Activated T-cell treated with anti-CD3 and anti-CD28 coated beads, Interleukin-2, amount 50 U/mL, for 4 hours (primary cell): ENCODE data around the gene PHTF2. TPM values are rescaled to one million over a fixed set of nuclear protein-coding genes. Genes with fewer than 3 reads are reported as not detected.
"Not testable (repeated sequence)": the region's sequence is repeated elsewhere in the genome, so short reads cannot be mapped to it uniquely, and the experiment has no call there.

Experiments
- ATAC-seq, 2 donors: fragments of 200-7000 bp; cut with Tn5 transposase; one replicate each; pipeline ENCODE4 v1.10.0; 2021
- DNase-seq: peaks from one replicate; pipeline ENCODE4 v3.0.0-alpha.2; 2020
- H3K27me3 Mint-ChIP-seq: one replicate; pipeline ENCODE4 v1.8.0; 2021; ENCODE audit warnings: low read depth, mixed read lengths
- H3K36me3 Mint-ChIP-seq: one replicate; pipeline ENCODE4 v1.8.0; 2022; ENCODE audit warnings: mixed read lengths; ENCODE audit not compliant: insufficient read depth
- H3K4me1 Mint-ChIP-seq: one replicate; pipeline ENCODE4 v1.8.0; 2021; ENCODE audit warnings: low read depth, mixed read lengths
- H3K4me3 Mint-ChIP-seq: one replicate; pipeline ENCODE4 v1.8.0; 2021; ENCODE audit warnings: mild to moderate bottlenecking, moderate library complexity, mixed read lengths
- H3K9me3 Mint-ChIP-seq: one replicate; pipeline ENCODE4 v1.8.0; 2021; ENCODE audit warnings: mixed read lengths
- total RNA-seq, 3 donors: library from RNA; stranded (reverse); gene quantifications; one replicate each; pipeline ENCODE4 v1.2.1, GENCODE V29; 2021

Gene PHTF2
- total RNA-seq, 3 donors from 2014 or later: 22.3 to 27.1 (median 24.8) TPM

- ATAC-seq (no peak), DNase-seq (no peak)
- Mint-ChIP-seq H3K4me3 (no peak overlapping the region), H3K4me1 (peaks cover 41% of the 10 kb centered on the region), H3K27me3 (no peaks in the 10 kb centered on the region), H3K9me3 (no peaks in the 10 kb centered on the region), H3K36me3 (peaks cover 8% of the 10 kb centered on the region)
Measured at GRCh38 chr7:77862691-77863090, 64.1 kb downstream of the PHTF2 start.

GRCh38 chr7:77863860-77864259 is 65.3 kb downstream of the PHTF2 start:
- Mint-ChIP-seq H3K27me3 (no peaks in the 10 kb centered on the region), H3K36me3 (peaks cover 8% of the 10 kb centered on the region), H3K9me3 (no peaks in the 10 kb centered on the region), H3K4me1 (peaks cover 32% of the 10 kb centered on the region), H3K4me3 (no peak overlapping the region)
- ATAC-seq: no peak
- no peak for DNase-seq

DNA sequence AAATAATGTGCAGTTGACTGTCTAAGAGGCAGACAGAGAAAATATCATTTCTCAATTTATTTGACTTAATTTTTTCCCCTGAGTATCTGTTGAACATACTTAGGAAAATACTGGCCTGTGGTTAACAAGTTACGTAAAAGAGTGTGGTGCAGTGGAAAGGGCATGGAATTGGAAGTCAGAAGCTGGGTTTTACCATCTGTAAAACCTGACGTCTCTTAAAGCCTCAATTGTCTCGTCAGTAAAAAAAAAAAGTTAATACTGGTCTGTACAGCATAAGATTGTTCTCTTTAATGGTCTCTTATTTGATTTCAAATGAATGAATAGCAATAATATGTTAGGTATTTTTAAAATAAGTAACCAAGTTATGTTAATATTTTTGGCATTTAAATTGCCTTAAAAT is 67.8 kb downstream of the PHTF2 start:
- H3K9me3 Mint-ChIP-seq: peaks cover 8% of the 10 kb centered on the region
- DNase-seq (no peak), ATAC-seq (no peak)
- no peak overlapping the region for H3K4me3 Mint-ChIP-seq
- H3K36me3 Mint-ChIP-seq: peaks cover 15% of the 10 kb centered on the region
- H3K27me3 Mint-ChIP-seq: no peaks in the 10 kb centered on the region
- peaks cover 34% of the 10 kb centered on the region for H3K4me1 Mint-ChIP-seq

DNA sequence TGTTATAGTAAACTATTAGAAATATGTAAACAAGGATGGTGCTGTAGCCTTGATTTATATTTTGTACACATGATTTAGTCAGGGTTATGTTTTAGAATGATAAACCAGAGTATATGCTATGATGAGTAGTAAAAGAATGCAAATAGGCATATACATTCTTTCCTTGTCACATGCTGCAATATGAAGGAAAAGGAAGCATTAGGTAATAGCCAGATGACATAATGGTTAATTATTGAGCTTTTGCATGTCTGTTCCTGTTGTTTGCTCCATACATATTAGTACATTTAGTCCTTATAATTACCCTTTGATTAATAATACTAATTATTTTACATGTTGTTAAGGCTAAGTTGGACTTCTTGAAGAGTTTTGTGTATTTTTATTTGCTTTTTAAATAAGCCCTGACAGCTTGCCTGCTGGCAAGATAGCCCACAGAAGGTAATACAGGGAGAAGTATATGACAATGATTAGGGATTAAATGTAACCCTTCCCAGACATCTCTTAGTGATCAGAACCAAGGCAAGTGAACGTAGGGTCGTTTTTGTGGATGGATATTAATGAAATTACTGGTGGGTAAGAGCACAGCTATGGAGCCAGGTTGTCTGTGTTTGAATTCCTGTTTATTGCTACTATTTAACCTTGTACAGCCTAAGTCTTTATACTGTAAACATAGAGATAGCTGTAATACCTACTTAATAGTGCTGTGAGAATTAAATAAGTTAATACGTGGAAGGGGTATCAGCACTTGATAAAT is 68.4 kb downstream of the PHTF2 start:
- DNase-seq: no peak
- H3K9me3 Mint-ChIP-seq: peaks cover 8% of the 10 kb centered on the region
- no peaks in the 10 kb centered on the region for H3K27me3 Mint-ChIP-seq
- peaks cover 33% of the 10 kb centered on the region for H3K4me1 Mint-ChIP-seq
- ATAC-seq: no peak
- peaks cover 14% of the 10 kb centered on the region for H3K36me3 Mint-ChIP-seq
- H3K4me3 Mint-ChIP-seq: no peak overlapping the region

GRCh38 chr7:77867537-77867865 is 68.9 kb downstream of the PHTF2 start:
- H3K4me3 Mint-ChIP-seq: no peak overlapping the region
- peaks cover 8% of the 10 kb centered on the region for H3K9me3 Mint-ChIP-seq
- H3K36me3 Mint-ChIP-seq: peaks cover 14% of the 10 kb centered on the region

GRCh38 chr7:77872256-77872655 is 73.7 kb downstream of the PHTF2 start:
- peaks cover 27% of the 10 kb centered on the region for H3K4me1 Mint-ChIP-seq
- not testable (repeated sequence) for H3K27me3 Mint-ChIP-seq, H3K4me3 Mint-ChIP-seq, H3K9me3 Mint-ChIP-seq, DNase-seq, ATAC-seq
- H3K36me3 Mint-ChIP-seq: peaks cover 15% of the 10 kb centered on the region

More at GRCh38 chr7:77867537-77867865, 68.9 kb downstream of the PHTF2 start:
- no peaks in the 10 kb centered on the region for H3K27me3 Mint-ChIP-seq
- no peak for DNase-seq
- peaks cover 35% of the 10 kb centered on the region for H3K4me1 Mint-ChIP-seq
- no peak for ATAC-seq

GRCh38 chr7:77873416-77874327 is 75.1 kb downstream of the PHTF2 start:
- not testable (repeated sequence) for H3K27me3 Mint-ChIP-seq, ATAC-seq, DNase-seq, H3K9me3 Mint-ChIP-seq, H3K4me3 Mint-ChIP-seq
- peaks cover 22% of the 10 kb centered on the region for H3K36me3 Mint-ChIP-seq
- H3K4me1 Mint-ChIP-seq: peaks cover 30% of the 10 kb centered on the region

GRCh38 chr7:77877791-77878190 is 79.2 kb downstream of the PHTF2 start:
- Mint-ChIP-seq H3K4me3 (no peak overlapping the region), H3K9me3 (no peaks in the 10 kb centered on the region), H3K4me1 (peaks cover 36% of the 10 kb centered on the region), H3K27me3 (no peaks in the 10 kb centered on the region), H3K36me3 (peaks cover 33% of the 10 kb centered on the region)
- ATAC-seq (no peak), DNase-seq (no peak)

DNA sequence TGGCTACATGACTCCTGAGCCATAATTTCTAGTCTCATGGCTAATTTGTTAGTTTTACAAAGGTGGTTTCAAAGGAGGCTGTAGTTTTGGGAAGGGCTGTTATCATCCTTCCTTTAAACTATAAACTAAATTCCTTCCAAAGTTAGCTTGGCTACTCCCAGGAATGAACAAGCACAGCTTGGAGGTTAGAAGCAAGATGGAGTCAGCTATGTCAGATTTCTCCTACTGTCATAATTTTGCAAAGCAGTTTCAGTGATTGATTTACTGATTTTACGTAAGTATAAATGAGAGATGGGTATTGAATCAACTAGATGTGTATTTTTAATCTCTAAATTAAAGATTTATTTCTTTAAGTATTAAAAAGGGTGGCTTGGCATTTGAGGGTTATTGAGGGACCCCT is 79.9 kb downstream of the PHTF2 start:
- no peak overlapping the region for H3K4me3 Mint-ChIP-seq
- H3K27me3 Mint-ChIP-seq: no peaks in the 10 kb centered on the region

GRCh38 chr7:77879272-77879671 is 80.7 kb downstream of the PHTF2 start:
- peaks cover 42% of the 10 kb centered on the region for H3K4me1 Mint-ChIP-seq
- ATAC-seq (no peak), DNase-seq (no peak)

More for the DNA sequence above, 79.9 kb downstream of the PHTF2 start:
- H3K4me1 Mint-ChIP-seq: peaks cover 39% of the 10 kb centered on the region
- no peak for ATAC-seq
- peaks cover 33% of the 10 kb centered on the region for H3K36me3 Mint-ChIP-seq
- H3K9me3 Mint-ChIP-seq: no peaks in the 10 kb centered on the region
- DNase-seq: no peak

GRCh38 chr7:77881871-77882270 is 83.3 kb downstream of the PHTF2 start:
- H3K36me3 Mint-ChIP-seq: peaks cover 27% of the 10 kb centered on the region
- no peak for ATAC-seq
- H3K4me1 Mint-ChIP-seq: peaks cover 41% of the 10 kb centered on the region
- DNase-seq: no peak
- H3K27me3 Mint-ChIP-seq: no peaks in the 10 kb centered on the region
- no peaks in the 10 kb centered on the region for H3K9me3 Mint-ChIP-seq
- no peak overlapping the region for H3K4me3 Mint-ChIP-seq

More at GRCh38 chr7:77879272-77879671, 80.7 kb downstream of the PHTF2 start:
- Mint-ChIP-seq H3K27me3 (no peaks in the 10 kb centered on the region), H3K9me3 (no peaks in the 10 kb centered on the region), H3K36me3 (peaks cover 33% of the 10 kb centered on the region), H3K4me3 (no peak overlapping the region)

DNA sequence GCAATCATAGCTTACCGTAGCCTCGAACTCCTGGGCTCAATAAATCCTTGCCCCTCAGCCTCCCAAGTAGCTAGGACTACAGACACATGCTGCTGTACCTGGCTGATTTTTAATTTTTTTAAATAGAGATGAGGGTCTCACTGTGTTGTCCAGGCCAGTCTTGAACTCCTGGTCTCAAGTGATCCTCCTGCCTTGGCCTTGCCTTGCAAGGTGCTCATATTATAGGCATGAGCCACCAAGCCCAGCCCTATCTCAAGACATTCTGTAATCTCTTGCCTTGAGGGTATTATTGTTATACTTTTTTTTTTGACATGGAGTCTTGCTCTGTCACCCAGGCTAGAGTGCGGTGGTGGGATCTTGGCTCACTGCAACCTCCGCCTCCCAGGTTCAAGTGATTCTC is 86.6 kb downstream of the PHTF2 start:
- Mint-ChIP-seq H3K27me3 (no peaks in the 10 kb centered on the region), H3K36me3 (peaks cover 23% of the 10 kb centered on the region), H3K4me1 (peaks cover 39% of the 10 kb centered on the region), H3K4me3 (no peak overlapping the region), H3K9me3 (no peaks in the 10 kb centered on the region)
- DNase-seq: no peak
- no peak for ATAC-seq

DNA sequence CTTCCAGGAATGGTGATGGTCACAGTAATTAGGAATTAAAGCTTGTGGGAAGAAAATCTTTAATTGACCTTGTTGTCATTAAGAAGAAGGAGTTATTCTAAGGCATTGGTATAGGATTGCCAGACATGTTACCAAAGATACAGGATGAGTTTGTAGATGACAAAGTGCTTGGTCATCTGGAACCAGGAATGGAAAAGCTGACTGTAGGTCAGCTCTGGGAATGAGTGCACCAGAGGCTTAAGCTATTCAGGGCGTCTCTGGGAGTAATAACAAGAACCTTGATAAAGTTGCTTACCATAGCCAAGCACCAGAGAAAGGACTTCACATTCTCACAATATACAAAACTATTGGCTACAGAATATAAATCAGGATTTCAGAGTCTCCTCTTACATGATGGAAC is 89.0 kb downstream of the PHTF2 start:
- H3K4me1 Mint-ChIP-seq: peaks cover 28% of the 10 kb centered on the region
- H3K4me3 Mint-ChIP-seq: no peak overlapping the region
- H3K27me3 Mint-ChIP-seq: no peaks in the 10 kb centered on the region
- ATAC-seq (no peak), DNase-seq (no peak)
- no peaks in the 10 kb centered on the region for H3K9me3 Mint-ChIP-seq
- peaks cover 11% of the 10 kb centered on the region for H3K36me3 Mint-ChIP-seq

GRCh38 chr7:77888998-77889397 is 90.4 kb downstream of the PHTF2 start:
- no peak overlapping the region for H3K4me3 Mint-ChIP-seq
- no peak for DNase-seq

GRCh38 chr7:77893813-77894212 is 95.2 kb downstream of the PHTF2 start:
- Mint-ChIP-seq H3K36me3 (peaks cover 10% of the 10 kb centered on the region), H3K4me3 (no peak overlapping the region), H3K9me3 (no peaks in the 10 kb centered on the region), H3K27me3 (no peaks in the 10 kb centered on the region), H3K4me1 (peaks cover 6% of the 10 kb centered on the region)
- DNase-seq (no peak), ATAC-seq (no peak)

More at GRCh38 chr7:77888998-77889397, 90.4 kb downstream of the PHTF2 start:
- no peaks in the 10 kb centered on the region for H3K27me3 Mint-ChIP-seq
- H3K4me1 Mint-ChIP-seq: peaks cover 23% of the 10 kb centered on the region
- ATAC-seq: no peak
- H3K36me3 Mint-ChIP-seq: peaks cover 11% of the 10 kb centered on the region
- no peaks in the 10 kb centered on the region for H3K9me3 Mint-ChIP-seq
